SK-N-SH (cell line): Measurements from ENCODE around the gene C4orf33. TPM values are rescaled to one million over a fixed set of nuclear protein-coding genes. Genes with fewer than 3 reads are reported as not detected.
"Not testable (repeated sequence)": the region's sequence is repeated elsewhere in the genome, so short reads cannot be mapped to it uniquely, and the experiment has no call there.

Experiments
- CTCF ChIA-PET: fragments of 300-600, 350-600 bp; formaldehyde crosslinking; extraction: SDS; loops from one replicate; lab custom pipeline; 2021; lab: Yijun Ruan, JAX
- POLR2A ChIA-PET: fragments of 350-600 bp; sonication (Branson Sonifier 250); formaldehyde crosslinking; extraction: SDS; loops from one replicate; lab custom pipeline; 2020; ENCODE audit warnings: antibody characterized with exemption, inconsistent platforms; lab: Yijun Ruan, JAX
- DNase-seq: peaks from one replicate; pipeline ENCODE4 v3.0.0; 2012
- H2AFZ ChIP-seq: fragments of 200-600 bp; sonication (generic); 2 replicates; pipeline ENCODE4 v1.8.1; 2016; ENCODE audit warnings: antibody characterized with exemption, mild to moderate bottlenecking, low read depth
- H3F3A ChIP-seq: fragments of 200-600 bp; sonication (generic); replicated peaks from 2 replicates; pipeline ENCODE3; 2016; ENCODE audit warnings: antibody characterized with exemption, mild to moderate bottlenecking; ENCODE audit not compliant: insufficient read depth
- H3K27ac ChIP-seq, 2 experiments: fragments of 200-500 bp in 1 of 2; fragments of 200-600 bp in 1 of 2; sonication (Bioruptor generic) in 1 of 2; sonication (generic), shearing (Covaris generic) in 1 of 2; 2 replicates each; pipeline versions ENCODE4 v1.5.1 to v1.6.1; 2014 to 2016; ENCODE audit warnings: low read depth in 2 of 2, inconsistent platforms in 1 of 2, low read length in 1 of 2, mild to moderate bottlenecking in 1 of 2, mixed read lengths in 1 of 2
- H3K27me3 ChIP-seq: fragments of 200-600 bp; sonication (generic), shearing (Covaris generic); 2 replicates; pipeline ENCODE4 v1.6.1; 2016; ENCODE audit warnings: mixed run types; ENCODE audit not compliant: insufficient read depth
- H3K36me3 ChIP-seq, 2 experiments: fragments of 200-500 bp in 1 of 2; fragments of 200-600 bp in 1 of 2; sonication (Bioruptor generic) in 1 of 2; sonication (generic) in 1 of 2; replicated peaks in 1 of 2; 2 replicates each; pipeline versions ENCODE3 to v1.5.1; 2014 to 2016; ENCODE audit warnings: low read length in 1 of 2, mild to moderate bottlenecking in 1 of 2; ENCODE audit not compliant: insufficient read depth in 2 of 2, control insufficient read depth in 1 of 2
- H3K4me1 ChIP-seq, 2 experiments: fragments of 200-500 bp in 1 of 2; fragments of 200-600 bp in 1 of 2; sonication (Bioruptor generic) in 1 of 2; sonication (generic), shearing (Covaris generic) in 1 of 2; 2 replicates each; pipeline versions ENCODE4 v1.5.1 to v1.6.1; 2014 to 2016; ENCODE audit warnings: low read depth in 1 of 2, low read length in 1 of 2, mixed run types in 1 of 2; ENCODE audit not compliant: insufficient read depth in 2 of 2, control insufficient read depth in 1 of 2
- H3K4me2 ChIP-seq: fragments of 200-600 bp; sonication (generic), shearing (Covaris generic); 2 replicates; pipeline ENCODE4 v1.6.1; 2017; ENCODE audit warnings: mixed run types
- H3K4me3 ChIP-seq, 2 experiments: fragments of 200-500 bp in 1 of 2; fragments of 200-600 bp in 1 of 2; sonication (Bioruptor generic) in 1 of 2; sonication (generic), shearing (Covaris generic) in 1 of 2; 2 replicates each; pipeline versions ENCODE4 v1.5.1 to v1.8.1; 2014 to 2016; ENCODE audit warnings: low read depth in 2 of 2, inconsistent platforms in 1 of 2, low read length in 1 of 2, mild to moderate bottlenecking in 1 of 2, mixed read lengths in 1 of 2, moderate library complexity in 1 of 2
- H3K79me2 ChIP-seq: fragments of 200-600 bp; sonication (generic); 2 replicates; pipeline ENCODE4 v1.8.1; 2017; ENCODE audit warnings: mild to moderate bottlenecking; ENCODE audit not compliant: insufficient read depth
- H3K9ac ChIP-seq: fragments of 200-600 bp; sonication (generic); 2 replicates; pipeline ENCODE4 v1.6.1; 2017; ENCODE audit warnings: mixed run types
- H3K9me2 ChIP-seq: fragments of 200-600 bp; sonication (generic); 2 replicates; pipeline ENCODE4 v1.6.1; 2017; ENCODE audit warnings: mixed run types
- H3K9me3 ChIP-seq: fragments of 200-600 bp; sonication (generic); 2 replicates; pipeline ENCODE4 v1.6.1; 2017; ENCODE audit warnings: mixed run types, mild to moderate bottlenecking, moderate library complexity
- H4K20me1 ChIP-seq: fragments of 200-600 bp; sonication (generic); 2 replicates; pipeline ENCODE4 v1.6.1; 2017; ENCODE audit warnings: mild to moderate bottlenecking, mixed run types; ENCODE audit not compliant: insufficient read depth
- CTCF ChIP-seq: fragments of 200-600 bp; sonication (generic); IDR thresholded peaks from 2 replicates; pipeline ENCODE4 v1.6.1; 2017; ENCODE audit warnings: antibody characterized with exemption, mild to moderate bottlenecking, moderate library complexity
- GABPA ChIP-seq: IDR thresholded peaks from 2 replicates; pipeline ENCODE4 v1.4.0; 2012; ENCODE audit warnings: low read depth, mild to moderate bottlenecking
- NRF1 ChIP-seq: IDR thresholded peaks from 2 replicates; pipeline ENCODE4 v1.6.1; 2012; ENCODE audit warnings: low read depth, mild to moderate bottlenecking, low read length
- REST ChIP-seq: IDR thresholded peaks from 2 replicates; pipeline ENCODE4 v1.6.1; 2012; ENCODE audit warnings: mild to moderate bottlenecking, low read depth, low read length, moderate library complexity
- SMC3 ChIP-seq: IDR thresholded peaks from 2 replicates; pipeline ENCODE4 v1.6.1; 2012; ENCODE audit warnings: low read depth, low read length, improper control_type of control experiment
- TAF1 ChIP-seq: IDR thresholded peaks from 2 replicates; pipeline ENCODE4 v1.6.1; 2012; ENCODE audit warnings: low read depth, mild to moderate bottlenecking, low read length, moderate library complexity, borderline replicate concordance
- TCF12 ChIP-seq: IDR thresholded peaks from 2 replicates; pipeline ENCODE4 v1.4.0; 2012
- TEAD4 ChIP-seq: IDR thresholded peaks from 2 replicates; pipeline ENCODE4 v1.4.0; 2012; ENCODE audit warnings: mild to moderate bottlenecking, borderline replicate concordance; ENCODE audit not compliant: insufficient read depth
- USF2 ChIP-seq: fragments of 150-350 bp; IDR thresholded peaks from 2 replicates; pipeline ENCODE4 v1.6.1; 2017; ENCODE audit warnings: antibody characterized with exemption, low read length, low read depth, borderline replicate concordance
- ZBTB33 ChIP-seq: IDR thresholded peaks from 2 replicates; pipeline ENCODE4 v1.4.0; 2012; ENCODE audit warnings: low read depth, borderline replicate concordance
- WGBS: methylation state at CpG from one replicate; pipeline ENCODE4 v1.1.6; 2017; ENCODE audit warnings: low lambda C conversion rate; 5-methylcytosine and 5-hydroxymethylcytosine counted together
- polyA plus RNA-seq, 3 experiments: library from polyadenylated mRNA; depleted of rRNA; stranded (reverse); fragments of >200 nt; gene quantifications; 2 replicates each; pipeline ENCODE4 v1.2.3, GENCODE V29; 2012

Gene C4orf33
- polyA plus RNA-seq, 1 of the 3 experiments (the other 2 are of a cell fraction): 3.3 TPM

GRCh38 chr4:129113919-129114318, 18.0 kb downstream of the C4orf33 start:
- H3K27me3 ChIP-seq: no peaks in the 10 kb centered on the region
- TF ChIP-seq REST: no peak
- no peak for TF ChIP-seq SMC3
- no peak for TF ChIP-seq USF2
- no peak for TF ChIP-seq TAF1
- no peak for TF ChIP-seq NRF1
- no peak for TF ChIP-seq ZBTB33
- TF ChIP-seq TEAD4: no peak
- TF ChIP-seq, all 33 proteins: peak for 0

GRCh38 chr4:129117705-129118104, 21.8 kb downstream of the C4orf33 start:
- CTCF ChIA-PET: interaction anchor here (1.5 kb wide), 1 partner anchor 12 kb away, joined by 3 read pairs; no protein-coding TSS in a partner anchor
- no peak for DNase-seq
- WGBS: 80% methylated on average over 1 of the region's 5 CpGs

More at GRCh38 chr4:129113919-129114318, 18.0 kb downstream of the C4orf33 start:
- no peaks in the 10 kb centered on the region for H3K9me3 ChIP-seq
- 17% methylated on average over 1 of the region's 1 CpG for WGBS
- no peak overlapping the region for H3K4me3 ChIP-seq
- H3K4me1 ChIP-seq: peaks cover 0 to 8% of the 10 kb centered on the region in 2 experiments; a peak in 2 of 4 replicates
- ChIA-PET CTCF (interaction anchor here (0.8 kb wide), 1 partner anchor 528 kb away, joined by 3 read pairs; no protein-coding TSS in a partner anchor), POLR2A (interaction anchor here (1.0 kb wide), 1 partner anchor 302 kb away, joined by 3 read pairs; no protein-coding TSS in a partner anchor)
- H3K36me3 ChIP-seq: no peaks in the 10 kb centered on the region
- H3K79me2 ChIP-seq: no peaks in the 10 kb centered on the region
- H3F3A ChIP-seq: no peaks in the 10 kb centered on the region
- H3K4me2 ChIP-seq: no peak overlapping the region
- H3K27ac ChIP-seq: no peak overlapping the region
- no peak overlapping the region for H3K9ac ChIP-seq
- H2AFZ ChIP-seq: no peak overlapping the region
- no peaks in the 10 kb centered on the region for H4K20me1 ChIP-seq
- DNase-seq: no peak
- no peaks in the 10 kb centered on the region for H3K9me2 ChIP-seq

GRCh38 chr4:129126614-129127013, 30.7 kb downstream of the C4orf33 start:
- CTCF ChIA-PET, H4K20me1 ChIP-seq, DNase-seq, H2AFZ ChIP-seq, H3K9me2 ChIP-seq, H3K4me1 ChIP-seq, H3K36me3 ChIP-seq, POLR2A ChIA-PET, H3K9me3 ChIP-seq, H3K27ac ChIP-seq, H3K4me3 ChIP-seq, H3F3A ChIP-seq, H3K9ac ChIP-seq, H3K27me3 ChIP-seq, H3K4me2 ChIP-seq, H3K79me2 ChIP-seq: not testable (repeated sequence)
- WGBS: 30% methylated on average over 3 of the region's 5 CpGs

More at GRCh38 chr4:129117705-129118104, 21.8 kb downstream of the C4orf33 start:
- Histone ChIP-seq H3K27me3 (no peaks in the 10 kb centered on the region), H3K9me2 (no peaks in the 10 kb centered on the region), H3K27ac (no peak overlapping the region), H3K9ac (no peak overlapping the region), H2AFZ (no peak overlapping the region), H3K79me2 (no peaks in the 10 kb centered on the region), H3K4me1 (peaks cover 0 to 4% of the 10 kb centered on the region in 2 experiments; a peak in 2 of 4 replicates), H3K4me2 (no peak overlapping the region), H3K9me3 (no peaks in the 10 kb centered on the region), H3K36me3 (no peaks in the 10 kb centered on the region), H3F3A (no peaks in the 10 kb centered on the region), H4K20me1 (no peaks in the 10 kb centered on the region), H3K4me3 (no peak overlapping the region)
- POLR2A ChIA-PET: no interaction called here
- no peak for TF ChIP-seq GABPA
- TF ChIP-seq CTCF: no peak
- TF ChIP-seq TCF12: no peak
